Pancreas (tissue), 10 donors: ENCODE data around the gene SHANK2. TPM values are rescaled to one million over a fixed set of nuclear protein-coding genes. Genes with fewer than 3 reads are reported as not detected.
A peak's percentile ranks its signal among the peaks of the same experiment; 100 is the strongest.

Experiments
- ATAC-seq, 4 donors: fragments of 200-7000 bp; cut with Tn5 transposase; one replicate each; pipeline versions ENCODE4 v1.8.0 to v1.9.1; 2020; ENCODE audit warnings: mild to moderate bottlenecking in 4 of 4, moderate library complexity in 4 of 4
- DNase-seq, 6 donors: peaks; one replicate each; pipeline ENCODE4 v3.0.0-alpha.2; 2020
- FAIRE-seq: peaks from 2 replicates; lab custom pipeline; 2012; peaks lifted over from hg19 to GRCh38; lab: Jason Lieb, UNC
- H3K27ac ChIP-seq, 4 donors: fragments of 200-600 bp; sonication (generic); 1 replicate in 3 of 4; 2 replicates in 1 of 4; pipeline versions ENCODE4 v1.5.0 to v1.8.0; 2020
- H3K27me3 ChIP-seq, 4 donors: fragments of 200-600 bp; one replicate each; pipeline ENCODE4 v1.8.0; 2021
- H3K36me3 ChIP-seq, 3 donors: fragments of 200-600 bp; sonication (generic) in 1 of 3; one replicate each; pipeline versions ENCODE4 v1.5.0 to v1.8.0; 2020 to 2021
- H3K4me1 ChIP-seq, 3 donors: fragments of 200-600 bp; one replicate each; pipeline ENCODE4 v1.8.0; 2021
- H3K4me3 ChIP-seq, 4 donors: fragments of 200-600 bp; sonication (generic) in 2 of 4; one replicate each; pipeline versions ENCODE4 v1.5.0 to v1.8.0; 2020 to 2021
- H3K9me3 ChIP-seq, 4 donors: fragments of 200-600 bp; one replicate each; pipeline ENCODE4 v1.8.0; 2021
- WGBS, 2 donors: extraction: QIAGEN DNeasy Blood & Tissue Kit; methylation state at CpG; one replicate each; pipeline ENCODE4 v1.1.7; 2013; 5-methylcytosine and 5-hydroxymethylcytosine counted together
- intact Hi-C, 3 donors: fragments of 100-400 bp; cut with DNase I; formaldehyde crosslinking; loops; one replicate each; pipeline versions ENCODE4 v1.11.1 to v1.14.2; 2022
- polyA plus RNA-seq, 2 donors: library from polyadenylated mRNA; stranded (reverse); fragments of 200-250 nt; gene quantifications; one replicate each; pipeline ENCODE4 v1.2.3, GENCODE V29; 2013
- total RNA-seq, 6 donors: library from RNA; stranded (reverse); fragmentation: NEBNext Ultra II Directional in 4 of 6; extraction: Animal tissue kit (Norgen Biotek cat#: 25700) in 4 of 6; gene quantifications; one replicate each; pipeline versions ENCODE4 v1.2.1 to v1.2.4, GENCODE V29; 2021 to 2023
- TF ChIP-seq, protein P1 (sequence below), 4 donors: fragments of 200-600 bp; sonication (generic) in 3 of 4; IDR thresholded peaks; one replicate each; pipeline versions ENCODE4 v1.5.0 to v1.8.0; 2021; ENCODE audit warnings: antibody characterized with exemption in 4 of 4
- donor health status: healthy with polysubstance abuse.
- donor health status: DM: no; HTN: no; CAD: no; lungs with moderate emphysema.
- donor health status: DM: no; HTN: no; CAD: no.
- donor health status: control.
- donor health status: control.
- donor health status: Bipolar disorder and iron deficiency.
- donor health status: DM: yes; HTN: yes; CAD: no.
- donor health status: DM: no; HTN: no; CAD: no.
- donor health status: DM: no; HTN: no; CAD: no.
- donor health status: DM: yes; HTN: yes; CAD: no.

Gene SHANK2
- total and polyA plus RNA-seq, 8 donors, result 8.4 to 44.9 (median 28.8) TPM

DNA sequence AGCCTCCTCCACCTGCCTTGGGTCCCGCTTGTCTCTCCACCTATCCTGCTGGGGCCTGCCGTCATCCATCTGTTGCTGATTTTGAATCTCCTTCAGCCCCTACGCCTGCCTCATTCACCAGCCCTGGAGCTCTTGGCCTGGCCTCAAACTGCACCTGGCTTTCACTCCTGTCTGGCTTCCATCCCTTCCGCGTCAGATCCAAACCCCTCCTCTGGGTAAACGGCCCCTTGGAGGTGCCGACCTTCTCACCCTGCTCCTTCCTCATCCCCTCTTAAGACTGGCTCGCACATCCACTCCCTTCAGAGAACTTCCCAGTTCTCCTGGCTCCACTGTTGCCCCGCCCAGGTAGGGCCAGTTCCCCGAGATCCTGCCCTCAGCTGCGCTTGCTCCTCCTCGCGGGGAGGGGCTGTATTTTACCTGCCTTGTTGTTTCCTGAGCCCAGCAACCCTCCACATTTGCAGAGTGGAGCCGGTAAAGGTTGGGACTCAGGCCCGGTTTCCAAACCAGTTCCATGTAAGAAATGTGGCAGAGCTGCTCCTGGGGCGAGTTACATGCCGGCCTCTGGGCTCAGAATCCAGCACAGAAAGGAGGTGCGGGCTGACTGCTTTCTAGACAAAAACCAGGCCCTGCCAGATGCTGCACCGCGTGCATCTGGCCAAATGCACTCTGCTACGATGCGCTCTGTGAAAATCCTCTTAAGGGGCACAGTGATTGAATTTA is 13.9 kb upstream of the SHANK2 start:
- 72 to 74% methylated on average over 22 of the region's 22 CpGs for WGBS, 2 donors
- Histone ChIP-seq H3K4me3 (no peak overlapping the region), H3K9me3 (no peaks in the 10 kb centered on the region), H3K36me3 (no peaks in the 10 kb centered on the region), H3K27ac (no peak overlapping the region), H3K4me1 (peaks cover 0 to 2% (median 0%) of the 10 kb centered on the region in 3 donors), H3K27me3 (no peaks in the 10 kb centered on the region)
- intact Hi-C loops, result no loop called here
- TF ChIP-seq, protein P1, sequence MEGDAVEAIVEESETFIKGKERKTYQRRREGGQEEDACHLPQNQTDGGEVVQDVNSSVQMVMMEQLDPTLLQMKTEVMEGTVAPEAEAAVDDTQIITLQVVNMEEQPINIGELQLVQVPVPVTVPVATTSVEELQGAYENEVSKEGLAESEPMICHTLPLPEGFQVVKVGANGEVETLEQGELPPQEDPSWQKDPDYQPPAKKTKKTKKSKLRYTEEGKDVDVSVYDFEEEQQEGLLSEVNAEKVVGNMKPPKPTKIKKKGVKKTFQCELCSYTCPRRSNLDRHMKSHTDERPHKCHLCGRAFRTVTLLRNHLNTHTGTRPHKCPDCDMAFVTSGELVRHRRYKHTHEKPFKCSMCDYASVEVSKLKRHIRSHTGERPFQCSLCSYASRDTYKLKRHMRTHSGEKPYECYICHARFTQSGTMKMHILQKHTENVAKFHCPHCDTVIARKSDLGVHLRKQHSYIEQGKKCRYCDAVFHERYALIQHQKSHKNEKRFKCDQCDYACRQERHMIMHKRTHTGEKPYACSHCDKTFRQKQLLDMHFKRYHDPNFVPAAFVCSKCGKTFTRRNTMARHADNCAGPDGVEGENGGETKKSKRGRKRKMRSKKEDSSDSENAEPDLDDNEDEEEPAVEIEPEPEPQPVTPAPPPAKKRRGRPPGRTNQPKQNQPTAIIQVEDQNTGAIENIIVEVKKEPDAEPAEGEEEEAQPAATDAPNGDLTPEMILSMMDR (IDR thresholded peaks at IDR 0.05), result no peak
- DNase-seq (no peak), FAIRE-seq (no peak), ATAC-seq (peak in 2 of 4 donors; percentile 52 to 59)

GRCh38 chr11:71265559-71266092 is 13.2 kb upstream of the SHANK2 start:
- ATAC-seq (no peak), DNase-seq (no peak), FAIRE-seq (no peak)
- Histone ChIP-seq H3K27me3 (no peaks in the 10 kb centered on the region), H3K27ac (no peak overlapping the region), H3K9me3 (no peaks in the 10 kb centered on the region), H3K4me1 (peaks cover 0 to 2% (median 0%) of the 10 kb centered on the region in 3 donors), H3K36me3 (no peaks in the 10 kb centered on the region), H3K4me3 (no peak overlapping the region)
- intact Hi-C loops, result no loop called here
- 87 to 89% methylated on average over 18 of the region's 18 CpGs for WGBS, 2 donors
- TF ChIP-seq, protein P1 (IDR thresholded peaks at IDR 0.05), result no peak

DNA sequence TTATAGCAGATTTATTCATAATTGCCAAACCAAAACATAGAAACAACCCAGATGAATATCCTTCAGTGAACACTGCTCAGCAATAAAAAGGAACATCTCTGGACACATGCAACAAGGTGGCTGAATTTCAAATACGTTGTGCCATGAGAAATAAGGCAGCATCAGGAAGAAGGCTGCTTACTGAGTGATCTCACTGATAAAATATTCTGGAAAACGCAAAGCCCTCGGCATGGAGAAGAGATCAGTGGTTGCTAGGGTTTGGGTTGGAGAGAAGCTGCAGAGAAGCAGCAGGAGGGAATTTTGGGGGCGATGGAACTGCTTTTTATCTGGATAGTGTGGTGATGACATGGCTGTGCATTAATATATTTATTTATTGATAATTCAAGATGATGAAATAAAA is 11.0 kb upstream of the SHANK2 start:
- 51 to 52% methylated on average over 4 of the region's 4 CpGs for WGBS, 2 donors
- no peak for FAIRE-seq
- TF ChIP-seq, protein P1 (IDR thresholded peaks at IDR 0.05), result no peak
- ATAC-seq, result no peak
- no peak overlapping the region for H3K27ac ChIP-seq
- no peaks in the 10 kb centered on the region for H3K9me3 ChIP-seq
- no peak overlapping the region for H3K4me3 ChIP-seq
- intact Hi-C loops, result no loop called here
- no peaks in the 10 kb centered on the region for H3K27me3 ChIP-seq
- H3K4me1 ChIP-seq, result peaks cover 0 to 2% (median 0%) of the 10 kb centered on the region in 3 donors
- H3K36me3 ChIP-seq, result no peaks in the 10 kb centered on the region
- DNase-seq, result no peak

DNA sequence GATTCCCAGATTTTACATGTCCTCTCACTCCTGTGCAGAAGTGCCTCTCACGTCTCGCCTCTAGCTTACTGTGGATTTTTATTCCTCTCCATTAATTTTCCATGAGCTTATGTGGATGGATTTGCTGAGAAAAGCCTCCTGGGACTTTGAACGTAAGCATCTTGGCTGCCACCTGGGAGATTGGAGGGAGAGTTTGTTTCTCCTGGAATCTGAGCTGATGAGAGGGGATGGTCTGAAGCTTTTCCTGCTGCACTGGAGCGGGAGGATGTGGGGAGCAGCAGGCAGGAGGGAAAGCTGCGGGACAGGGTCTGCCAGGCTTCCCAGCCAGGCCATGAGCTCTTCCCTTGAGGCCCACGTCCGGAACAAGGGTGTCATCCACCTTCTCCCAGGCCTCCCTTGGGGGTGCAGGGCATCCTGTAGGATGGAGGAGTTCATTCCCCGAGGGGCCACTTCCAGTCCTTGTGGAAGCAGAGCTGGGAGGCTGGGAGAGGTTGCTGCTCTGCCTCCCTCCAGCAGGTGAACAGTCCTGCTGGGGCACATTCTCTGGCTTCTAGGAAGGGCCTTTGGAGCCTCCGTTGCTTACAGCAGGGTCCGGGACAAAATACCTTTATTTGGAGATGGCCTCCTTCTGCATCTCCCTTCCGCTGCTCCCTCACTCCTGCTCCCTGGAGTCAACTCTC is 3.6 kb upstream of the SHANK2 start:
- DNase-seq (no peak), FAIRE-seq (no peak), ATAC-seq (no peak)
- H3K27ac ChIP-seq, result peak overlapping the region in 1 of 4 donors; percentile 30
- intact Hi-C loops, result loop anchor here in 1 of 3 donors (10.0 kb wide), 1 partner anchor 89 kb away; no protein-coding TSS in a partner anchor
- H3K4me1 ChIP-seq, result peaks cover 17 to 20% (median 18%) of the 10 kb centered on the region in 3 donors
- no peaks in the 10 kb centered on the region for H3K9me3 ChIP-seq
- TF ChIP-seq, protein P1 (IDR thresholded peaks at IDR 0.05), result no peak
- no peaks in the 10 kb centered on the region for H3K36me3 ChIP-seq
- WGBS, 2 donors, result 57 to 63% methylated on average over 11 of the region's 11 CpGs
- H3K4me3 ChIP-seq, result no peak overlapping the region
- H3K27me3 ChIP-seq, result no peaks in the 10 kb centered on the region
